MCF 10A (cell line): ENCODE data around the gene E2F8. TPM values are rescaled to one million over a fixed set of nuclear protein-coding genes. Genes with fewer than 3 reads are reported as not detected.

Source experiments
- BruUV-seq: library from RNA; stranded (reverse); fragments of 400-500 nt; replicated peaks from 2 replicates; lab custom pipeline; 2021; lab: Mats Ljungman, UMichigan
- CTCF ChIA-PET: fragments of 300-600 bp; sonication (Branson Sonifier 250); formaldehyde crosslinking; extraction: SDS; loops from one replicate; lab custom pipeline; 2021; ENCODE audit warnings: antibody characterized with exemption, inconsistent platforms; lab: Yijun Ruan, JAX
- POLR2A ChIA-PET: fragments of 300-600, 350-650 bp; sonication (Branson Sonifier 250); formaldehyde crosslinking; extraction: SDS; loops from one replicate; lab custom pipeline; 2020; ENCODE audit warnings: antibody characterized with exemption, inconsistent platforms; lab: Yijun Ruan, JAX
- DNase-seq: peaks from one replicate; pipeline ENCODE4 v3.0.0-alpha.2; 2018; ENCODE audit not compliant: unreplicated experiment
- H3K27ac Mint-ChIP-seq: one replicate; pipeline ENCODE4 v1.8.0; 2022; ENCODE audit warnings: mild to moderate bottlenecking, low read depth, mixed read lengths; ENCODE audit not compliant: unreplicated experiment
- H3K27me3 Mint-ChIP-seq: one replicate; pipeline ENCODE4 v1.8.0; 2022; ENCODE audit warnings: mixed read lengths; ENCODE audit not compliant: insufficient read depth, unreplicated experiment
- H3K36me3 Mint-ChIP-seq: one replicate; pipeline ENCODE4 v1.8.0; 2022; ENCODE audit warnings: mild to moderate bottlenecking, moderate library complexity, mixed read lengths; ENCODE audit not compliant: insufficient read depth, unreplicated experiment
- H3K4me1 Mint-ChIP-seq: one replicate; pipeline ENCODE4 v1.8.0; 2022; ENCODE audit warnings: mixed read lengths; ENCODE audit not compliant: insufficient read depth, unreplicated experiment
- H3K4me3 Mint-ChIP-seq: one replicate; pipeline ENCODE4 v1.8.0; 2022; ENCODE audit warnings: mild to moderate bottlenecking, moderate library complexity, mixed read lengths; ENCODE audit not compliant: unreplicated experiment
- H3K9me3 Mint-ChIP-seq: one replicate; pipeline ENCODE4 v1.8.0; 2022; ENCODE audit warnings: mixed read lengths; ENCODE audit not compliant: unreplicated experiment
- intact Hi-C: fragments of 100-400 bp; cut with micrococcal nuclease; formaldehyde crosslinking; loops from 2 replicates; pipeline ENCODE4 v1.14.1; 2022
- total RNA-seq: library from RNA; stranded (reverse); gene quantifications from 2 replicates; pipeline ENCODE4 v1.2.3, GENCODE V29; 2022
- TF ChIP-seq, protein P1 (sequence below): fragments of 200-600 bp; IDR thresholded peaks from one replicate; pipeline ENCODE4 v1.8.0; 2022; ENCODE audit warnings: antibody characterized with exemption, mild to moderate bottlenecking; ENCODE audit not compliant: unreplicated experiment

The E2F8 gene
- total RNA-seq, 1 experiment from 2014 or later = 1.2 TPM

GRCh38 chr11:19194620-19195308 lies 46.0 kb downstream of the E2F8 start:
- Mint-ChIP-seq H3K27me3 (peaks cover 17% of the 10 kb centered on the region), H3K9me3 (no peaks in the 10 kb centered on the region), H3K27ac (no peak overlapping the region), H3K4me3 (no peak overlapping the region), H3K4me1 (no peaks in the 10 kb centered on the region), H3K36me3 (peaks cover under 1% of the 10 kb centered on the region)
- DNase-seq = no peak
- ChIA-PET CTCF (no interaction called here), POLR2A (interaction anchor here (0.6 kb wide), 1 partner anchor 45 kb away, joined by 3 read pairs; no protein-coding TSS in a partner anchor)
- no TSS peak for BruUV-seq
- TF ChIP-seq, protein P1, sequence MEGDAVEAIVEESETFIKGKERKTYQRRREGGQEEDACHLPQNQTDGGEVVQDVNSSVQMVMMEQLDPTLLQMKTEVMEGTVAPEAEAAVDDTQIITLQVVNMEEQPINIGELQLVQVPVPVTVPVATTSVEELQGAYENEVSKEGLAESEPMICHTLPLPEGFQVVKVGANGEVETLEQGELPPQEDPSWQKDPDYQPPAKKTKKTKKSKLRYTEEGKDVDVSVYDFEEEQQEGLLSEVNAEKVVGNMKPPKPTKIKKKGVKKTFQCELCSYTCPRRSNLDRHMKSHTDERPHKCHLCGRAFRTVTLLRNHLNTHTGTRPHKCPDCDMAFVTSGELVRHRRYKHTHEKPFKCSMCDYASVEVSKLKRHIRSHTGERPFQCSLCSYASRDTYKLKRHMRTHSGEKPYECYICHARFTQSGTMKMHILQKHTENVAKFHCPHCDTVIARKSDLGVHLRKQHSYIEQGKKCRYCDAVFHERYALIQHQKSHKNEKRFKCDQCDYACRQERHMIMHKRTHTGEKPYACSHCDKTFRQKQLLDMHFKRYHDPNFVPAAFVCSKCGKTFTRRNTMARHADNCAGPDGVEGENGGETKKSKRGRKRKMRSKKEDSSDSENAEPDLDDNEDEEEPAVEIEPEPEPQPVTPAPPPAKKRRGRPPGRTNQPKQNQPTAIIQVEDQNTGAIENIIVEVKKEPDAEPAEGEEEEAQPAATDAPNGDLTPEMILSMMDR = no peak
- intact Hi-C loops = no loop called here

GRCh38 chr11:19193916-19194315 lies 46.8 kb downstream of the E2F8 start:
- intact Hi-C loops = no loop called here
- TF ChIP-seq, protein P1 = no peak
- Mint-ChIP-seq H3K4me1 (no peaks in the 10 kb centered on the region), H3K27me3 (peaks cover 9% of the 10 kb centered on the region), H3K9me3 (no peaks in the 10 kb centered on the region), H3K4me3 (no peak overlapping the region), H3K36me3 (peaks cover 7% of the 10 kb centered on the region), H3K27ac (no peak overlapping the region)
- DNase-seq = no peak
- no TSS peak for BruUV-seq
- POLR2A ChIA-PET = interaction anchor here (0.6 kb wide), 1 partner anchor 46 kb away, joined by 3 read pairs; no protein-coding TSS in a partner anchor
- CTCF ChIA-PET = no interaction called here

GRCh38 chr11:19191530-19192169 lies 49.1 kb downstream of the E2F8 start:
- ChIA-PET CTCF (interaction anchor here (0.5 kb wide), 1 partner anchor 33 kb away, joined by 3 read pairs; no protein-coding TSS in a partner anchor), POLR2A (no interaction called here)
- Mint-ChIP-seq H3K4me1 (no peaks in the 10 kb centered on the region), H3K4me3 (no peak overlapping the region), H3K27me3 (no peaks in the 10 kb centered on the region), H3K27ac (no peak overlapping the region), H3K9me3 (no peaks in the 10 kb centered on the region), H3K36me3 (peaks cover 7% of the 10 kb centered on the region)
- TF ChIP-seq, protein P1 = no peak
- DNase-seq = no peak
- BruUV-seq = no TSS peak
- intact Hi-C loops = no loop called here

DNA sequence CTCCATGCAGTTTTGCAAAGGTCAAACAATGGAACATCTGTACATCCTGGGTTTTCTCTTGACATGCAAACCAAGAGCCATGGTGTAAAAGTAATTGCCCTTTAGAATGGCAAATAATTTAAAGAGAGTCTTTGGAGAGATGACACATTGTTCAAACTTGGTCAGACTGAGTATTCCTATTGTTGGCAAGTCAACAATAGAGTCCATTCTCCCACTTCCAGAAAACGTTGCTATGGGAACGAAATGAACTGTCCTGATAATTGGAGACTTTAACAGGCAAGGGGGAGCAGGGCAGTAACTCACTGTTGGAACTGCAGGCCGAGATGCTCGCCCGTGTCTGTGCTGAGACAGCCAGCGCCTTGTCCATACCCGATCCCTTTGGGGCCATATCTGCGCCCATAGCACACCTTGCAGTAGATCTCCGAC lies 52.9 kb downstream of the E2F8 start:
- Mint-ChIP-seq H3K4me3 (no peak overlapping the region), H3K4me1 (no peaks in the 10 kb centered on the region), H3K9me3 (no peaks in the 10 kb centered on the region), H3K27me3 (no peaks in the 10 kb centered on the region), H3K27ac (no peak overlapping the region), H3K36me3 (peaks cover 7% of the 10 kb centered on the region)
- CTCF ChIA-PET = no interaction called here
- POLR2A ChIA-PET = no interaction called here
- intact Hi-C loops = no loop called here
- BruUV-seq = no TSS peak
- no peak for DNase-seq
- TF ChIP-seq, protein P1 = no peak
